Astrocyte (in vitro differentiated cells and primary cell): ENCODE measurements around the gene EMC7.

Experiments used
- EZH2 ChIP-seq: IDR thresholded peaks from 2 replicates; pipeline ENCODE4 v1.6.1; 2012; ENCODE audit warnings: mild to moderate bottlenecking, low read length, inconsistent platforms; ENCODE audit not compliant: insufficient read depth
- TF ChIP-seq, protein P1 (sequence below): IDR thresholded peaks from 2 replicates; pipeline ENCODE4 v1.5.1; 2011; ENCODE audit warnings: low read depth, mild to moderate bottlenecking, inconsistent platforms, low read length, moderate library complexity; ENCODE audit not compliant: insufficient read depth

DNA sequence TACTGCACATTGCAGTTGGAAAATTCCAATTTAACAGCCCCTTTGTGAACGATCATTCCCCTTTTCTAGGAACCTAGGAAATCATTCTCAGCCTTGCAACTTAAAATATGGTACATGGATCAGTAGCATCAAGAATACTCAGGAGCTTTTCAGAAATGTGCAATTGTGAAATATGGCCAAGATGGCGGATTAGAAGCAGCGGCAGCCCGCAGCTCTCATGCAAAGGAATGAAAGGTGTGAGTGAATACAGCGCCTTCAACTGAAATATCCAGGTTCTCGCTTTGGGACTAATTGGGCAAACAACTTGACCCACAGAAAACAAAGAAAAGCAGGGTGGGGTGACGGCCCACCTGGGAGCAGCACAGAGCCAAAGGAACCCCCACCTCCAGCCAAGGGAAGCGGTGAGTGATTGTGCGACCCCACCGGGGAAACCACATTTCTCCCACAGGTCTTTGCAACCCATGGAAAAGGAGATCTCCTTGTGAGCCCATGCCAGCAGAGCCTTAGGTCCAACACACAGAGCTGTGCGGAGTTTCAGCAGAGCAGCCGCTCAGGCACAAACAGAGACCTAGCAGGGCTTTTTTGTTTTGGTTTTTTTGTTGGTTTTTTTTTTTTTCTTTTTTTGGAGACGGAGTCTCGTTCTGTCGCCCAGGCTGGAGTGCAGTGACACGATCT, 55.1 kb downstream of the EMC7 start:
- TF ChIP-seq, protein P1, sequence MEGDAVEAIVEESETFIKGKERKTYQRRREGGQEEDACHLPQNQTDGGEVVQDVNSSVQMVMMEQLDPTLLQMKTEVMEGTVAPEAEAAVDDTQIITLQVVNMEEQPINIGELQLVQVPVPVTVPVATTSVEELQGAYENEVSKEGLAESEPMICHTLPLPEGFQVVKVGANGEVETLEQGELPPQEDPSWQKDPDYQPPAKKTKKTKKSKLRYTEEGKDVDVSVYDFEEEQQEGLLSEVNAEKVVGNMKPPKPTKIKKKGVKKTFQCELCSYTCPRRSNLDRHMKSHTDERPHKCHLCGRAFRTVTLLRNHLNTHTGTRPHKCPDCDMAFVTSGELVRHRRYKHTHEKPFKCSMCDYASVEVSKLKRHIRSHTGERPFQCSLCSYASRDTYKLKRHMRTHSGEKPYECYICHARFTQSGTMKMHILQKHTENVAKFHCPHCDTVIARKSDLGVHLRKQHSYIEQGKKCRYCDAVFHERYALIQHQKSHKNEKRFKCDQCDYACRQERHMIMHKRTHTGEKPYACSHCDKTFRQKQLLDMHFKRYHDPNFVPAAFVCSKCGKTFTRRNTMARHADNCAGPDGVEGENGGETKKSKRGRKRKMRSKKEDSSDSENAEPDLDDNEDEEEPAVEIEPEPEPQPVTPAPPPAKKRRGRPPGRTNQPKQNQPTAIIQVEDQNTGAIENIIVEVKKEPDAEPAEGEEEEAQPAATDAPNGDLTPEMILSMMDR, result no peak
- no peak for TF ChIP-seq EZH2
